Right atrium auricular region (tissue), 2 donors: ENCODE results near the gene MAPRE3. TPM values are rescaled to one million over a fixed set of nuclear protein-coding genes. Genes with fewer than 3 reads are reported as not detected.
"Not testable (repeated sequence)": the region's sequence is repeated elsewhere in the genome, so short reads cannot be mapped to it uniquely, and the experiment has no call there.

Source experiments
- DNase-seq: peaks from one replicate; pipeline ENCODE4 v3.0.0-alpha.2; 2019; ENCODE audit warnings: low spot score
- H3K27ac ChIP-seq, 2 donors: fragments of 200-600 bp; sonication (generic); 1 replicate in 1 of 2; 2 replicates in 1 of 2; pipeline ENCODE4 v1.5.1; 2016 to 2019
- H3K27me3 ChIP-seq, 2 donors: fragments of 200-600 bp; sonication (generic); one replicate each; pipeline versions ENCODE4 v1.5.1 to v1.6.0; 2017 to 2019
- H3K36me3 ChIP-seq: fragments of 200-600 bp; sonication (generic); one replicate; pipeline ENCODE4 v1.5.1; 2016
- H3K4me1 ChIP-seq, 2 donors: fragments of 200-600 bp; sonication (generic); one replicate each; pipeline versions ENCODE4 v1.5.1 to v1.6.0; 2017 to 2019
- H3K4me3 ChIP-seq, 2 donors: fragments of 200-600 bp; sonication (generic); 1 replicate in 1 of 2; 2 replicates in 1 of 2; pipeline ENCODE4 v1.5.1; 2017 to 2019; ENCODE audit warnings: mild to moderate bottlenecking in 1 of 2, moderate library complexity in 1 of 2
- H3K9me3 ChIP-seq, 2 donors: fragments of 200-600 bp; sonication (generic); one replicate each; pipeline ENCODE4 v1.5.1; 2019
- total RNA-seq, 2 donors: library from RNA; depleted of rRNA; stranded (reverse); fragments of >200 nt; gene quantifications; one replicate each; pipeline ENCODE4 v1.1.0, GENCODE V29; 2016
- TF ChIP-seq, protein P1 (sequence below), 2 donors: fragments of 200-600 bp; sonication (generic); IDR thresholded peaks; one replicate each; pipeline ENCODE4 v1.5.1; 2019; ENCODE audit warnings: antibody characterized with exemption in 2 of 2

Gene MAPRE3
- total RNA-seq, result 10 to 100 TPM; 20.6 to 33.4 TPM

DNA sequence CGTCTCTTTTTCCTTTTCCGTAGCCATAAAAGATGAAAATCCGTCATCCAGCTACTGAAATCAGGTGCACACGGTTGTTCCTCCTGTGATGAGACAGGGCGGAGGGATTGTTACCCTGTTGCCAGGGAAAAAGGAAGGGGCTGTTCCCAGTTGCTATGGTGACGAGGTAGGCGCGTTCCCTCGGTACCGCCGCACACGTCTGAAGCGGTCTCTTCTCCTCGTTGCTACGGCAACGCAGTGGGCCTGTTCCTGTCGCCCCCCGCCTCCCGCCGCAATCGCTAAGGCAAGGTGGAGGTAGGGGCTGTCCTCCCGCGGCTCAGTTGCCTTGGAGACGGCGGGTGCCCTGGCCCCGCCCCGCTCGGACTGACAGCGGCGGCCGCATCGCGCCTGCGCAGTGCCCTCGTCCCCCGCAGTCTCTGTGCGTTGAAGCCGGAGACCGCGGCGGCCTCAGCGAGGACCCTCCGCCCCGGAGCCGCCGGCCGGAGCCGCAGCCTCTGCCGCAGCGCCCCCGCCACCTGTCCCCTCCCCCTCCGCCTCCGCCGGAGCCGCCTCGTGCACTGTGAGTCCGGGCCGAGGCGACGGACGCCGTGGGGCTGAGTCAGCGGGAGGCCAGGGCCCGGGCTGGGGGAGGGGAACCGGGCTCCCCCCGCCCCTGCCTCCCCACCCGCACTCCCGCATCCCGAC lies at the start of gene MAPRE3:
MAPRE3 (plus strand) TSS at position 394 of the 684 bp plus-strand sequence. CDS start 51,582 bp downstream, outside the sequence.
- H3K36me3 ChIP-seq, result no peaks in the 10 kb centered on the region
- peak within 1 kb of the TSS; percentile 84 to 89 for H3K27ac ChIP-seq
- TF ChIP-seq, protein P1, sequence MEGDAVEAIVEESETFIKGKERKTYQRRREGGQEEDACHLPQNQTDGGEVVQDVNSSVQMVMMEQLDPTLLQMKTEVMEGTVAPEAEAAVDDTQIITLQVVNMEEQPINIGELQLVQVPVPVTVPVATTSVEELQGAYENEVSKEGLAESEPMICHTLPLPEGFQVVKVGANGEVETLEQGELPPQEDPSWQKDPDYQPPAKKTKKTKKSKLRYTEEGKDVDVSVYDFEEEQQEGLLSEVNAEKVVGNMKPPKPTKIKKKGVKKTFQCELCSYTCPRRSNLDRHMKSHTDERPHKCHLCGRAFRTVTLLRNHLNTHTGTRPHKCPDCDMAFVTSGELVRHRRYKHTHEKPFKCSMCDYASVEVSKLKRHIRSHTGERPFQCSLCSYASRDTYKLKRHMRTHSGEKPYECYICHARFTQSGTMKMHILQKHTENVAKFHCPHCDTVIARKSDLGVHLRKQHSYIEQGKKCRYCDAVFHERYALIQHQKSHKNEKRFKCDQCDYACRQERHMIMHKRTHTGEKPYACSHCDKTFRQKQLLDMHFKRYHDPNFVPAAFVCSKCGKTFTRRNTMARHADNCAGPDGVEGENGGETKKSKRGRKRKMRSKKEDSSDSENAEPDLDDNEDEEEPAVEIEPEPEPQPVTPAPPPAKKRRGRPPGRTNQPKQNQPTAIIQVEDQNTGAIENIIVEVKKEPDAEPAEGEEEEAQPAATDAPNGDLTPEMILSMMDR (IDR thresholded peaks at IDR 0.05), result peak in 1 of 2 donors; percentile 12
- H3K27me3 ChIP-seq, result no peaks in the 10 kb centered on the region
- peak within 1 kb of the TSS; percentile 90 to 97 for H3K4me3 ChIP-seq
- DNase-seq, result peak; percentile 70
- H3K9me3 ChIP-seq, result no peaks in the 10 kb centered on the region
- H3K4me1 ChIP-seq, result peaks cover 0 to 30% of the 10 kb centered on the region in 2 donors

DNA sequence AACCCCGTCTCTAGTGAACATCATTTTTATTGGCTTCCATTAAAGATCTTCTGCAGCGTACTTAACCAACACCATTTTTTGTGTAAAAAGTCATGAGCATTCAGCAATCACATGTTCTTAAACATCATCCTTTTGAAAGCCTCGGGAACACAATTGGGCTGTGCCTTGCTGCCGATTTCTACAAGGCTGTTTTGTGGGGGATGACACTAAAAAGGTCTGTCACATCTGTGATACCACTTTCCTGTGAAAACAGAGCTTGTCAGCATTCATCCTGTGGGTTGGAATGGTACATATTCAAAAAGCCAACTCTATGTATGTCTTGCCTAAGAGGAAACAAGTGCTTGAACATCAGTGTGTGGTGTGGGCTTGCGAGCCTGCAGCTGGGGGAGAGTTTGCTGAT lies 49.1 kb upstream of the MAPRE3 start:
- TF ChIP-seq, protein P1 (IDR thresholded peaks at IDR 0.05), result no peak

DNA sequence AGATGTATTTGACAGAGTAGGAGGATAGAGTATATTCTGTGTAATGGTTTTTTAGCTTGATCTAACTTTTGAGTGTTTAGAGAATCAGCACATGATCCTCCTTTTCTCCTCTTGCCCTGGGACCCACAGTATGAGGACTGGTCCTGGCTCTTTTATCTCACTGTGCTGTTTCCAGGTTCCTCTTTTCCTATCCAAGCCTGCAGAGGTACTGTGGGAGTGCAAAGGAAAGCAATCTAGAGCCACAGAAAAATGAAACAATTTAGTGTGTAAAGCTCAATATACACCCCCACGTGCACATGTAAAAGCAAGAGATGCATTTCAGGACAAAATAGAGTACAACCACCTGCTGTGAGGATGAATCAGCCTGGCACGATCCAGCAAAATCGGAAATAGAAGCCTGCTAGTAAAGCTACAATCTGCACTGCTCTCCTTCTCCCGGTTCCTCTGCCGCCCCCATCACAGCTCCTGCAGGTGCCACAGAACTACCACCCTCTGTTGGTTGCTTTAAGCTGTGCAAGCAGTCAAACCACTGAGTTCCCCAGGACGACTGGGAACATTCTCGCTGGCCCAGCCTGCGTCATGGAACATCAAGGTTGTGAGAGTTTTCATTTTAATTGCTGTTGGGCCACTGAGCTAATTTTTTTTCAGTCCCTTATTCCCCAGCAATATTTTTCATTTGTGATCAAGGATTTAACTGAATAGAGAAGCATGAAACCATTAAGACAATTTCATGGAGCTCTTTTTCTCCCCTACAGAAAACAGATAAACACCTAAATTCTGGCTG lies 47.8 kb upstream of the MAPRE3 start:
- H3K36me3 ChIP-seq, result no peaks in the 10 kb centered on the region
- H3K27me3 ChIP-seq, result no peaks in the 10 kb centered on the region
- H3K4me3 ChIP-seq, result no peak overlapping the region
- TF ChIP-seq, protein P1 (IDR thresholded peaks at IDR 0.05), result peak; percentile 39 to 69
- no peak overlapping the region for H3K27ac ChIP-seq
- H3K4me1 ChIP-seq, result no peaks in the 10 kb centered on the region
- no peaks in the 10 kb centered on the region for H3K9me3 ChIP-seq
- no peak for DNase-seq

More for the DNA sequence above, 49.1 kb upstream of the MAPRE3 start:
- H3K27ac ChIP-seq, result no peak overlapping the region
- H3K36me3 ChIP-seq, result no peaks in the 10 kb centered on the region
- no peaks in the 10 kb centered on the region for H3K27me3 ChIP-seq
- DNase-seq, result no peak
- no peaks in the 10 kb centered on the region for H3K4me1 ChIP-seq
- no peaks in the 10 kb centered on the region for H3K9me3 ChIP-seq
- no peak overlapping the region for H3K4me3 ChIP-seq

DNA sequence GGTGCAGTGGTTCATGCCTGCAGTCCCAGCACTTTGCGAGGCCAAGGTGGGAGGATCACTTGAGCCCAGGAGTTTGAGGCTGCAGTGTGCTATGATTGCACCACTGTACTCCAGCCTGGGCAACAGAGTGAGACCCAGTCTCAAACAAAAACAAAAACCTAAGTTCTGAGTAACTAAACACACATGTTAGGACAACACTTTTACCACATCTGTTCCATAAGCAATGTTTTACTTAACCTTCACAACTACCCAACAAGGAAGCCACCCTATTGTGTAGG lies 47.3 kb upstream of the MAPRE3 start:
- H3K36me3 ChIP-seq, H3K4me1 ChIP-seq, H3K27me3 ChIP-seq, H3K27ac ChIP-seq, H3K9me3 ChIP-seq, DNase-seq, H3K4me3 ChIP-seq: not testable (repeated sequence)

DNA sequence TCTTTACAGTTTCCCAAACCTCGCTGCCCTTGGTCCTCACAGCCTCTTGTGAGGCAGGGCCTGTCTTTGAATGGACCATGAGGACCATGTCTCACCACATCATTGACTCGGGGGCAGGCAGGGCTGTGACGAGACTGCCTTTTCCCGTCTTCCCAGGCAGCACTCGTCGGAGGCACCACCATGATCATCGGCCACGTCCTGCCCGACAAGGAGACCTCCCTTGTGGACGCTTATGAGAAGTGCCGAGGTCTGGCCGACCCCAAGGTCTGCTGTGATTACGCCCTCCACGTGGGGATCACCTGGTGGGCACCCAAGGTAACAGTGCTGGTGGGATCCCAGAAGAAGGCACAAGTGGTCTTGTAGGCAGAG lies 45.7 kb upstream of the MAPRE3 start:
- TF ChIP-seq, protein P1 (IDR thresholded peaks at IDR 0.05), result no peak
- H3K4me1 ChIP-seq, result no peaks in the 10 kb centered on the region
- no peaks in the 10 kb centered on the region for H3K27me3 ChIP-seq
- no peak overlapping the region for H3K27ac ChIP-seq
- no peak overlapping the region for H3K4me3 ChIP-seq
- H3K9me3 ChIP-seq, result no peaks in the 10 kb centered on the region
- no peak for DNase-seq
- H3K36me3 ChIP-seq, result no peaks in the 10 kb centered on the region

DNA sequence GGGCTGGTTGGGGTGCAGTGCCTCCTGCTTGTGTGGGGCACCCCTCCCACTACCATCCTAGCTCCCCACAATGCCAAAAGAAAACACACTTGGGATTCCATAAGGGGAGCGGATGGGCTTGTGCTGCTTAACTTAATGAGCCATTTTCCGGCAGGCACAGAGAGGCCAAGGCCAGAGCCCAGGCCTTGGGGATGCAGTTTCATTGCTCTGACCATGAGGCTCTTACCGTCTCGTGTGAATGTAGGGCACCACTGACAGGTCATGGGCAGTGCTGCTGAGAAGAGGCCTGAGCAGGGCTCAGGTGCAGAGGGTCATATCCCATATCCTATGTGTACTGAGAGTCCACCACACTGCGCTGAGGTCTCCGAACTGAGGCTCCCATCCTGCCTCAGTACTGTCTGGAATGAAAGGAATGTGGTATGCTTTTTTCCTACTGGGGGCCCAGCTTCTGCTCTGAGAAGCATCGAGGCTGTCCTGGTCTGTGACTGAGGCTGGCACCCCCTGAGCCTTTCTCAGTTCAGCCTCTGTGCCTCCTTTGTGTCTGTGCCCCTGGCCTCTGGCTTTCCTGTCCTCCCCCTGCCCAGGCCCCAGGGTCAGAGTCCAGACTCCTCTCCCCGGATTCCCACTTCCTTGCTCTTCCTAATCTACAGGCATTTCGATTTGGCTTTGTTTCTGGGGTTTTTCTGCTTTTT lies 45.2 kb upstream of the MAPRE3 start:
- DNase-seq, result no peak
- H3K4me3 ChIP-seq, result no peak overlapping the region
- no peaks in the 10 kb centered on the region for H3K9me3 ChIP-seq
- no peaks in the 10 kb centered on the region for H3K27me3 ChIP-seq
- H3K36me3 ChIP-seq, result no peaks in the 10 kb centered on the region
- H3K4me1 ChIP-seq, result no peaks in the 10 kb centered on the region
- H3K27ac ChIP-seq, result no peak overlapping the region
- TF ChIP-seq, protein P1 (IDR thresholded peaks at IDR 0.05), result no peak
